ENCODE results near the gene VPS52. TPM values are rescaled to one million over a fixed set of nuclear protein-coding genes. Genes with fewer than 3 reads are reported as not detected.
A peak's percentile ranks its signal among the peaks of the same experiment; 100 is the strongest.

The VPS52 gene
- total and polyA plus RNA-seq, 2 experiments from 2014 or later, result 37.1 to 64.8 TPM

- H3K9me3 ChIP-seq (ENCODE audit: low read depth), result no peaks in the 10 kb centered on the region
- DNase-seq (ENCODE audit: low read depth in 1 of 2, low spot score in 1 of 2), result no peak
- no peak for TF ChIP-seq CTCF (IDR thresholded peaks at IDR 0.05; ENCODE audit: low read depth, low read length)
- H3K4me1 ChIP-seq (ENCODE audit: low read depth), result peaks cover 13% of the 10 kb centered on the region
- H3K36me3 ChIP-seq, result no peaks in the 10 kb centered on the region
- peaks cover 6% of the 10 kb centered on the region for H3K27me3 ChIP-seq
- no peak overlapping the region for H3K4me3 ChIP-seq
- no peak overlapping the region for H3K27ac ChIP-seq
Measured at GRCh38 chr6:33216117-33216649, 55.5 kb downstream of the VPS52 start.

- no peak overlapping the region for H3K4me3 ChIP-seq
- H3K27ac ChIP-seq, result no peak overlapping the region
- peaks cover 13% of the 10 kb centered on the region for H3K4me1 ChIP-seq (ENCODE audit: low read depth)
- H3K9me3 ChIP-seq (ENCODE audit: low read depth), result no peaks in the 10 kb centered on the region
- H3K27me3 ChIP-seq, result peaks cover 6% of the 10 kb centered on the region
- no peak for TF ChIP-seq CTCF (IDR thresholded peaks at IDR 0.05; ENCODE audit: low read depth, low read length)
- no peak for DNase-seq (ENCODE audit: low read depth in 1 of 2, low spot score in 1 of 2)
- H3K36me3 ChIP-seq, result no peaks in the 10 kb centered on the region
Measured at GRCh38 chr6:33215271-33216116, 56.2 kb downstream of the VPS52 start.

- DNase-seq (ENCODE audit: low read depth in 1 of 2, low spot score in 1 of 2), result no peak
- H3K27ac ChIP-seq, result no peak overlapping the region
- H3K9me3 ChIP-seq (ENCODE audit: low read depth), result no peaks in the 10 kb centered on the region
- no peak for TF ChIP-seq CTCF (IDR thresholded peaks at IDR 0.05; ENCODE audit: low read depth, low read length)
- H3K4me3 ChIP-seq, result peak overlapping the region; percentile 32
- peaks cover 13% of the 10 kb centered on the region for H3K4me1 ChIP-seq (ENCODE audit: low read depth)
- peaks cover 4% of the 10 kb centered on the region for H3K27me3 ChIP-seq
- no peaks in the 10 kb centered on the region for H3K36me3 ChIP-seq
Measured at GRCh38 chr6:33213989-33214335, 57.7 kb downstream of the VPS52 start.

GRCh38 chr6:33213166-33213988, 58.3 kb downstream of the VPS52 start:
- Histone ChIP-seq H3K36me3 (no peaks in the 10 kb centered on the region), H3K27ac (no peak overlapping the region), H3K4me3 (peak overlapping the region; percentile 32), H3K4me1 (ENCODE audit: low read depth) (peaks cover 13% of the 10 kb centered on the region), H3K9me3 (ENCODE audit: low read depth) (no peaks in the 10 kb centered on the region), H3K27me3 (peaks cover 3% of the 10 kb centered on the region)
- peak; percentile 50 to 63 for DNase-seq (ENCODE audit: low read depth in 1 of 2, low spot score in 1 of 2)
- TF ChIP-seq CTCF (IDR thresholded peaks at IDR 0.05; ENCODE audit: low read depth, low read length), result no peak

- no peak for TF ChIP-seq CTCF (IDR thresholded peaks at IDR 0.05; ENCODE audit: low read depth, low read length)
- Histone ChIP-seq H3K4me3 (peak overlapping the region; percentile 32), H3K27ac (no peak overlapping the region), H3K36me3 (no peaks in the 10 kb centered on the region), H3K9me3 (ENCODE audit: low read depth) (no peaks in the 10 kb centered on the region), H3K27me3 (no peaks in the 10 kb centered on the region), H3K4me1 (ENCODE audit: low read depth) (peaks cover 13% of the 10 kb centered on the region)
- DNase-seq (ENCODE audit: low read depth in 1 of 2, low spot score in 1 of 2), result no peak
Measured at GRCh38 chr6:33212857-33213165, 58.9 kb downstream of the VPS52 start.
